SH-SY5Y (cell line): ENCODE data around the gene PACC1.

ENCODE experiments used
- GATA2 ChIP-seq: IDR thresholded peaks from 2 replicates; pipeline ENCODE4 v1.6.1; 2011; ENCODE audit warnings: mild to moderate bottlenecking, low read depth, low read length
- GATA3 ChIP-seq: IDR thresholded peaks from 2 replicates; pipeline ENCODE4 v1.6.1; 2011; ENCODE audit warnings: low read depth, mild to moderate bottlenecking, low read length, moderate library complexity

DNA sequence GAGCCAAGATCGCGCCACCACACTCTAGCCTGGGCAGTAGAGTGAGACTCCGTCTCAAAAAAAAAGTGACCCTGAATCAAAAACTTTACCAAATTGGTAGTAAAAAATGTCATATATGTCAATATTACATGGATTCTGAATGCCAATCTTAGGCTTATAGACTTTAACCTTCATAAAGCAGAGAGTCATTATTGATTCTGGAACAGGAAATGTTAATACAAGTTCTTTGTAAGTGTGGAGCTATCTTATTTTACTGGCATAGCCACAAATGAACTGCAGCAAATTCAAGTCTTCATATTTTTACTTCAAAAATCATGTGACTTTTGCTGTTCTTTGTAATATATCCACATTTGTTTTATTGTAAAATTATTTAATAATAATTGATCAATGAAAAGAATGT is 88.1 kb downstream of the PACC1 start:
- no peak for TF ChIP-seq GATA2
- no peak for TF ChIP-seq GATA3
